ENCODE measurements around the gene RPS21. TPM values are rescaled to one million over a fixed set of nuclear protein-coding genes. Genes with fewer than 3 reads are reported as not detected.

RPS21 gene
- total and polyA plus RNA-seq, 2 of the 13 experiments (the other 11 are each of a cell fraction or from before 2014, with no cell fraction given) = 2,647 to 11,063 TPM

DNA sequence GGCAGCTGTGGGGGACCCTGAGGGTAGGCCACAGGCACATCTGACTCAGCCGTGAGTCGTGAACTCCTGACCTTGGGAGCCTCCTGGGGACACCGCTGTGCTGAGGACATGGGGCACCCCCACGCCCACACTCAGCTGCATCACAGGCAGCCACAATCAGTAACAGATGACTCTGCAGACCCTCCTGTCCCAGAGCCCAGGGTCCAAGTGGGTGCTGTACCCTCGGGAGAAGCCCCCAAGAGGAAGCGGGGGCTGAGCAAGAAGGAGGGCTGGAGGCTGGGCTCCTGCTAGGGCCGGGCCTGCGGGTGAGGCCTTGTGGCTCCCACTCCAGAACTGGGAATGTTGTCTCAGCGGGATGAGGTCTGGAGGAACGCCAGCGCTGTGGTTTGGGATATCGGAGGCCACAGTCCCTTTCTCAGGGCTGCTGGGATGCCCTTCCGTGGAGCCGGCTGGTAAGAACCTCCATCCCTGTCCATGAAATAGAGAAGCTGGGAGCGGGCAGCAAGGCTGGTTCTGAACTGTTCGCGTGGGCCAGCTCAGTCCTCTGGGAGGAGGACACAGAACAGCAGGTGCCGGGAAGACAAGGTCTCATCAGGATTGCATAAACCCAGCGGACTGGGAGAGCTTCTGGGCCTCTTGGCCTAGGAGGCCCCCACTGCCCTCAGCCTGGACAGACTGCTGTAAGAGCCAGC, 16.6 kb upstream of the RPS21 start (continued):
- TF ChIP-seq, protein P1, sequence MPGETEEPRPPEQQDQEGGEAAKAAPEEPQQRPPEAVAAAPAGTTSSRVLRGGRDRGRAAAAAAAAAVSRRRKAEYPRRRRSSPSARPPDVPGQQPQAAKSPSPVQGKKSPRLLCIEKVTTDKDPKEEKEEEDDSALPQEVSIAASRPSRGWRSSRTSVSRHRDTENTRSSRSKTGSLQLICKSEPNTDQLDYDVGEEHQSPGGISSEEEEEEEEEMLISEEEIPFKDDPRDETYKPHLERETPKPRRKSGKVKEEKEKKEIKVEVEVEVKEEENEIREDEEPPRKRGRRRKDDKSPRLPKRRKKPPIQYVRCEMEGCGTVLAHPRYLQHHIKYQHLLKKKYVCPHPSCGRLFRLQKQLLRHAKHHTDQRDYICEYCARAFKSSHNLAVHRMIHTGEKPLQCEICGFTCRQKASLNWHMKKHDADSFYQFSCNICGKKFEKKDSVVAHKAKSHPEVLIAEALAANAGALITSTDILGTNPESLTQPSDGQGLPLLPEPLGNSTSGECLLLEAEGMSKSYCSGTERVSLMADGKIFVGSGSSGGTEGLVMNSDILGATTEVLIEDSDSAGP (CRISPR knock-in tag; IDR thresholded peaks at IDR 0.05; ENCODE audit: borderline replicate concordance) = peak; percentile 44; the same call in 1 of the 2 replicates
- TF ChIP-seq SRF (IDR thresholded peaks at IDR 0.05; ENCODE audit: low read depth, low read length) (no peak), ZNF367 (CRISPR knock-in tag; IDR thresholded peaks at IDR 0.05; ENCODE audit: borderline replicate concordance) (no peak), DR1 (CRISPR knock-in tag; IDR thresholded peaks at IDR 0.05) (no peak), ZNF484 (CRISPR knock-in tag; IDR thresholded peaks at IDR 0.05; ENCODE audit: borderline replicate concordance, low read depth) (no peak), ZNF562 (CRISPR knock-in tag; IDR thresholded peaks at IDR 0.05; ENCODE audit: borderline replicate concordance) (no peak), ZNF577 (CRISPR knock-in tag; IDR thresholded peaks at IDR 0.05; ENCODE audit: borderline replicate concordance, low read depth) (no peak), NFKB2 (CRISPR knock-in tag; IDR thresholded peaks at IDR 0.05; ENCODE audit: borderline replicate concordance) (no peak), RXRB (CRISPR knock-in tag; IDR thresholded peaks at IDR 0.05; ENCODE audit: borderline replicate concordance) (peak; percentile 12; the same call in 1 of the 2 replicates), HNRNPH1 (optimal IDR thresholded peaks at IDR 0.05; ENCODE audit: low read depth, low read length) (no peak), ZNF263 (CRISPR knock-in tag; IDR thresholded peaks at IDR 0.05) (peak; percentile 82), RARG (CRISPR knock-in tag; IDR thresholded peaks at IDR 0.05; ENCODE audit: low read depth) (no peak), ZNF232 (CRISPR knock-in tag; IDR thresholded peaks at IDR 0.05; ENCODE audit: borderline replicate concordance) (0 out of 2 replicates have a peak, but pooled peaks have one; percentile 21), ZZZ3 (CRISPR knock-in tag; IDR thresholded peaks at IDR 0.05; ENCODE audit: borderline replicate concordance) (no peak)
- TF ChIP-seq, protein P2, sequence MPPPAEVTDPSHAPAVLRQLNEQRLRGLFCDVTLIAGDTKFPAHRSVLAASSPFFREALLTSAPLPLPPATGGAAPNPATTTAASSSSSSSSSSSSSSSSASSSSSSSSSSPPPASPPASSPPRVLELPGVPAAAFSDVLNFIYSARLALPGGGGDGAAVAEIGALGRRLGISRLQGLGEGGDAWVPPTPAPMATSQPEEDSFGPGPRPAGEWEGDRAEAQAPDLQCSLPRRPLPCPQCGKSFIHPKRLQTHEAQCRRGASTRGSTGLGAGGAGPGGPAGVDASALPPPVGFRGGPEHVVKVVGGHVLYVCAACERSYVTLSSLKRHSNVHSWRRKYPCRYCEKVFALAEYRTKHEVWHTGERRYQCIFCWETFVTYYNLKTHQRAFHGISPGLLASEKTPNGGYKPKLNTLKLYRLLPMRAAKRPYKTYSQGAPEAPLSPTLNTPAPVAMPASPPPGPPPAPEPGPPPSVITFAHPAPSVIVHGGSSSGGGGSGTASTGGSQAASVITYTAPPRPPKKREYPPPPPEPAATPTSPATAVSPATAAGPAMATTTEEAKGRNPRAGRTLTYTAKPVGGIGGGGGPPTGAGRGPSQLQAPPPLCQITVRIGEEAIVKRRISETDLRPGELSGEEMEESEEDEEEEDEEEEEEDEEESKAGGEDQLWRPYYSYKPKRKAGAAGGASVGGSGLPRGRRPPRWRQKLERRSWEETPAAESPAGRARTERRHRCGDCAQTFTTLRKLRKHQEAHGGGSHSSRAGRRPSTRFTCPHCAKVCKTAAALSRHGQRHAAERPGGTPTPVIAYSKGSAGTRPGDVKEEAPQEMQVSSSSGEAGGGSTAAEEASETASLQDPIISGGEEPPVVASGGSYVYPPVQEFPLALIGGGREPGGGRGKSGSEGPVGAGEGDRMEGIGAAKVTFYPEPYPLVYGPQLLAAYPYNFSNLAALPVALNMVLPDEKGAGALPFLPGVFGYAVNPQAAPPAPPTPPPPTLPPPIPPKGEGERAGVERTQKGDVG (CRISPR knock-in tag; IDR thresholded peaks at IDR 0.05; ENCODE audit: borderline replicate concordance) = no peak
- TF ChIP-seq, protein P3, sequence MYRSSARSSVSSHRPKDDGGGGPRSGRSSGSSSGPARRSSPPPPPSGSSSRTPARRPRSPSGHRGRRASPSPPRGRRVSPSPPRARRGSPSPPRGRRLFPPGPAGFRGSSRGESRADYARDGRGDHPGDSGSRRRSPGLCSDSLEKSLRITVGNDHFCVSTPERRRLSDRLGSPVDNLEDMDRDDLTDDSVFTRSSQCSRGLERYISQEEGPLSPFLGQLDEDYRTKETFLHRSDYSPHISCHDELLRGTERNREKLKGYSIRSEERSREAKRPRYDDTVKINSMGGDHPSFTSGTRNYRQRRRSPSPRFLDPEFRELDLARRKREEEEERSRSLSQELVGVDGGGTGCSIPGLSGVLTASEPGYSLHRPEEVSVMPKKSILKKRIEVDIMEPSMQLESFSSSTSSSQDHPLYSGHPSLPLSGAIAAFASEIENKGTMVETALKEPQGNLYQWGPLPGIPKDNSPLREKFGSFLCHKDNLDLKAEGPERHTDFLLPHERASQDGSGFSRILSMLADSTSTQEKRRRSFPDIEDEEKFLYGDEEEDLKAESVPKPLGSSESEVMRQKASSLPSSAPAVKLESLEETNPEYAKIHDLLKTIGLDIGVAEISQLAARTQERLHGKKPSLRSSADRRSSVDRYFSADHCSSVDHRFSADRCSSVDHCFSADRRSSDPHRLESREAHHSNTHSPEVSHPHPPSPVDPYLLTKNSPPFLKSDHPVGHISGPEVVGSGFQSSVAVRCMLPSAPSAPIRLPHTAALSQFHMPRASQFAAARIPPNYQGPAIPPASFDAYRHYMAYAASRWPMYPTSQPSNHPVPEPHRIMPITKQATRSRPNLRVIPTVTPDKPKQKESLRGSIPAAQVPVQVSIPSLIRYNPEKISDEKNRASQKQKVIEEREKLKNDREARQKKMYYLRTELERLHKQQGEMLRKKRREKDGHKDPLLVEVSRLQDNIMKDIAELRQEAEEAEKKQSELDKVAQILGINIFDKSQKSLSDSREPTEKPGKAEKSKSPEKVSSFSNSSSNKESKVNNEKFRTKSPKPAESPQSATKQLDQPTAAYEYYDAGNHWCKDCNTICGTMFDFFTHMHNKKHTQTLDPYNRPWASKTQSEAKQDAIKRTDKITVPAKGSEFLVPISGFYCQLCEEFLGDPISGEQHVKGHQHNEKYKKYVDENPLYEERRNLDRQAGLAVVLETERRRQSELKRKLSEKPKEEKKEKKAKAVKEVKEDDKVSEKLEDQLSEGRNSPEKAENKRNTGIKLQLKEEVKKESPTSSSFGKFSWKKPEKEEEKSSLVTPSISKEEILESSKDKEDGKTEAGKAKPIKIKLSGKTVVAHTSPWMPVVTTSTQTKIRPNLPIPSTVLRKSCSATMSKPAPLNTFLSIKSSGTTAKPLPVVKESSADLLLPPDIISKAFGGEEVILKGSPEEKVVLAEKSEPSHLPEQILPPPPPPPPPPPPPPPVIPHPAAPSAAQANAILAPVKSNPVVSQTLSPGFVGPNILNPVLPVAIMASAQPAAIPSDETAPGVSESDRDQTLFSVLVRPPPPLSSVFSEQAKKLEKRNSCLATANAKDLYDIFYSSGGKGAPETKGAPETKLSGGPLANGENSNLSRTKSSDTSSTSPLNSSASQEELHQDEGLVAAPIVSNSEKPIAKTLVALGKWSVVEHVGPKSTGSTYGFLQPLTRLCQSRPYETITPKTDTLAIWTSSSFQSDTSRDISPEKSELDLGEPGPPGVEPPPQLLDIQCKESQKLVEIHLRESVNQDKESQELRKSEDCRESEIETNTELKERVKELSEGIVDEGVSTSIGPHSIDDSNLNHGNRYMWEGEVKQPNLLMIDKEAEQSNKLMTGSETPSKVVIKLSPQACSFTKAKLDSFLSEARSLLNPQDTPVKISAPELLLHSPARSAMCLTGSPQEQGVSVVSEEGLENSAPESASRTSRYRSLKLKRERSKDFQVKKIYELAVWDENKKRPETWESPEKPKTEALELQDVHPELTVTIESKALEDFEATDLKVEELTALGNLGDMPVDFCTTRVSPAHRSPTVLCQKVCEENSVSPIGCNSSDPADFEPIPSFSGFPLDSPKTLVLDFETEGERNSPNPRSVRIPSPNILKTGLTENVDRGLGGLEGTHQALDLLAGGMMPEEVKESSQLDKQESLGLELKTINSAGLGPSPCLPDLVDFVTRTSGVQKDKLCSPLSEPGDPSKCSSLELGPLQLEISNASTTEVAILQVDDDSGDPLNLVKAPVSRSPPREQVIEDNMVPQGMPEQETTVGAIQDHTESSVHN (CRISPR knock-in tag; IDR thresholded peaks at IDR 0.05) = no peak; the same call in none of the 2 replicates

Data from HepG2 (cell line).